Stomach (tissue), 4 donors: ENCODE measurements around the gene GSE1.

Experiments
- CTCF ChIP-seq, 7 experiments: fragments of 450-650 bp in 4 of 7; fragments of 200-600 bp in 3 of 7; sonication (generic) in 3 of 7; IDR thresholded peaks; one replicate each; pipeline ENCODE4 v1.5.1; 2016 to 2019; ENCODE audit warnings: antibody characterized with exemption in 7 of 7, control low read depth in 2 of 7, mild to moderate bottlenecking in 1 of 7
- EP300 ChIP-seq: sonication (generic); formaldehyde crosslinking; IDR thresholded peaks from one replicate; pipeline ENCODE4 v1.6.1; 2017; ENCODE audit warnings: antibody characterized with exemption
- POLR2A ChIP-seq, 4 donors: fragments of 450-650 bp; IDR thresholded peaks; one replicate each; pipeline ENCODE4 v1.6.1; 2016; ENCODE audit warnings: antibody characterized with exemption in 4 of 4, control low read depth in 2 of 4, mild to moderate bottlenecking in 1 of 4, moderate library complexity in 1 of 4
- POLR2AphosphoS5 ChIP-seq, 3 donors: sonication (generic); formaldehyde crosslinking; IDR thresholded peaks; one replicate each; pipeline ENCODE4 v1.6.1; 2016; ENCODE audit warnings: antibody characterized with exemption in 3 of 3

GRCh38 chr16:85636234-85636812, 23.2 kb downstream of the GSE1 start:
- TF ChIP-seq POLR2A (IDR thresholded peaks at IDR 0.05) (no peak), CTCF (IDR thresholded peaks at IDR 0.05) (no peak), POLR2AphosphoS5 (IDR thresholded peaks at IDR 0.05) (no peak), EP300 (no peak)
